H1 (cell line): ENCODE measurements around the gene NFASC. TPM values are rescaled to one million over a fixed set of nuclear protein-coding genes. Genes with fewer than 3 reads are reported as not detected.

Experiments used
- CTCF ChIA-PET: fragments of 300-600 bp; sonication (Branson Sonifier 250); formaldehyde crosslinking; loops from one replicate; lab custom pipeline; 2021; ENCODE audit not compliant: partially characterized antibody; lab: Charles Lee
- POLR2A ChIA-PET: fragments of 300-600 bp; sonication (Branson Sonifier 250); formaldehyde crosslinking; loops from one replicate; lab custom pipeline; 2021; ENCODE audit warnings: inconsistent platforms; ENCODE audit not compliant: partially characterized antibody; lab: Charles Lee
- DNase-seq, 2 experiments: peaks; one replicate each; pipeline versions ENCODE4 v3.0.0 to v3.0.0-alpha.2; 2010 to 2022; ENCODE audit warnings: low spot score in 2 of 2, low read depth in 1 of 2, mixed read lengths in 1 of 2
- FAIRE-seq: peaks from 2 replicates; lab custom pipeline; 2011; peaks lifted over from hg19 to GRCh38; lab: Jason Lieb, UNC
- H2AFZ ChIP-seq: 2 replicates; pipeline ENCODE4 v1.8.1; 2012; ENCODE audit warnings: low read length, inconsistent platforms
- H2AK5ac ChIP-seq: 2 replicates; pipeline ENCODE4 v1.6.1; 2013; ENCODE audit warnings: low read depth, low read length
- H2BK120ac ChIP-seq: replicated peaks from 2 replicates; pipeline ENCODE3; 2013; ENCODE audit warnings: low read depth, low read length, inconsistent platforms
- H2BK12ac ChIP-seq: 2 replicates; pipeline ENCODE4 v1.6.1; 2013; ENCODE audit warnings: low read depth, low read length
- H2BK15ac ChIP-seq: 2 replicates; pipeline ENCODE4 v1.6.1; 2013; ENCODE audit warnings: low read length
- H2BK20ac ChIP-seq: 2 replicates; pipeline ENCODE4 v1.6.1; 2013; ENCODE audit warnings: low read length
- H2BK5ac ChIP-seq: 2 replicates; pipeline ENCODE4 v1.6.1; 2013; ENCODE audit warnings: low read depth, low read length
- H3K14ac ChIP-seq: 2 replicates; pipeline ENCODE4 v1.6.1; 2013; ENCODE audit warnings: inconsistent platforms; ENCODE audit not compliant: insufficient read length
- H3K18ac ChIP-seq: 2 replicates; pipeline ENCODE4 v1.6.1; 2013; ENCODE audit warnings: low read length; ENCODE audit errors: extremely low read depth
- H3K23ac ChIP-seq: 2 replicates; pipeline ENCODE4 v1.6.1; 2013; ENCODE audit warnings: inconsistent platforms; ENCODE audit not compliant: insufficient read length
- H3K23me2 ChIP-seq: 2 replicates; pipeline ENCODE4 v1.6.1; 2013; ENCODE audit warnings: low read depth, low read length
- H3K27ac ChIP-seq: 2 replicates; pipeline ENCODE4 v1.6.1; 2011; ENCODE audit warnings: low read depth, low read length, inconsistent platforms
- H3K27me3 ChIP-seq, 4 experiments: replicated peaks in 1 of 4; 1 replicate in 1 of 4; 2 replicates in 3 of 4; pipeline versions ENCODE4 v1.6.1 to v1.8.1; 2011 to 2013; ENCODE audit warnings: low read length in 3 of 4, mild to moderate bottlenecking in 3 of 4, inconsistent platforms in 2 of 4, mixed read lengths in 2 of 4, moderate library complexity in 1 of 4; ENCODE audit not compliant: control insufficient read depth in 3 of 4, insufficient read depth in 3 of 4; ENCODE audit errors: extremely low read depth in 1 of 4
- H3K36me3 ChIP-seq, 4 experiments: 2 replicates each; pipeline versions ENCODE4 v1.6.1 to v1.8.1; 2011 to 2013; ENCODE audit warnings: mild to moderate bottlenecking in 4 of 4, low read length in 3 of 4, moderate library complexity in 2 of 4, control low read depth in 1 of 4, inconsistent platforms in 1 of 4; ENCODE audit not compliant: insufficient read depth in 4 of 4, control insufficient read depth in 2 of 4
- H3K4ac ChIP-seq: replicated peaks from 2 replicates; pipeline ENCODE3; 2013; ENCODE audit warnings: low read length, low read depth, mixed read lengths, inconsistent platforms; ENCODE audit not compliant: insufficient read length
- H3K4me1 ChIP-seq, 4 experiments: replicated peaks in 1 of 4; 1 replicate in 1 of 4; 2 replicates in 3 of 4; pipeline versions ENCODE4 v1.6.1 to v1.8.1; 2011 to 2013; ENCODE audit warnings: low read length in 3 of 4, inconsistent platforms in 2 of 4, mixed read lengths in 1 of 4; ENCODE audit not compliant: insufficient read depth in 4 of 4, control insufficient read depth in 3 of 4
- H3K4me2 ChIP-seq, 2 experiments: 2 replicates each; pipeline versions ENCODE4 v1.6.1 to v1.8.1; 2011 to 2013; ENCODE audit warnings: low read depth in 2 of 2, low read length in 2 of 2, control low read depth in 1 of 2, inconsistent platforms in 1 of 2, mild to moderate bottlenecking in 1 of 2; ENCODE audit not compliant: insufficient read depth in 1 of 2
- H3K4me3 ChIP-seq, 4 experiments: fragments of 200-600, 300-600 bp in 1 of 4; sonication (generic), shearing (Covaris generic), sonication (Bioruptor Twin) in 1 of 4; 2 replicates each; pipeline versions ENCODE4 v1.5.1 to v1.8.1; 2011 to 2016; ENCODE audit warnings: low read length in 4 of 4, low read depth in 3 of 4, control low read depth in 2 of 4, inconsistent platforms in 2 of 4, mild to moderate bottlenecking in 2 of 4, mixed read lengths in 1 of 4, moderate library complexity in 1 of 4; ENCODE audit not compliant: insufficient read depth in 2 of 4; ENCODE audit errors: extremely low read depth in 1 of 4
- H3K56ac ChIP-seq: replicated peaks from 2 replicates; pipeline ENCODE3; 2013; ENCODE audit warnings: low read depth, mild to moderate bottlenecking, mixed read lengths, low read length, inconsistent platforms; ENCODE audit not compliant: insufficient read length
- H3K79me1 ChIP-seq: 2 replicates; pipeline ENCODE4 v1.6.1; 2013; ENCODE audit warnings: low read depth, low read length, control low read depth
- H3K79me2 ChIP-seq, 2 experiments: 2 replicates each; pipeline versions ENCODE4 v1.6.1 to v1.8.1; 2012 to 2013; ENCODE audit warnings: low read length in 2 of 2, mild to moderate bottlenecking in 2 of 2, inconsistent platforms in 1 of 2; ENCODE audit not compliant: insufficient read depth in 2 of 2, control insufficient read depth in 1 of 2
- H3K9ac ChIP-seq, 4 experiments: replicated peaks in 1 of 4; 1 replicate in 1 of 4; 2 replicates in 3 of 4; pipeline versions ENCODE4 v1.6.1 to v1.8.1; 2011 to 2013; ENCODE audit warnings: low read depth in 3 of 4, low read length in 3 of 4, control low read depth in 2 of 4, mild to moderate bottlenecking in 2 of 4, moderate library complexity in 2 of 4, inconsistent platforms in 1 of 4; ENCODE audit errors: extremely low read depth in 1 of 4
- H3K9me3 ChIP-seq, 2 experiments: 2 replicates each; pipeline versions ENCODE4 v1.6.1 to v1.8.1; 2012 to 2013; ENCODE audit warnings: mild to moderate bottlenecking in 2 of 2, moderate library complexity in 2 of 2, control low read depth in 1 of 2, inconsistent platforms in 1 of 2, low read depth in 1 of 2, low read length in 1 of 2, mixed read lengths in 1 of 2; ENCODE audit not compliant: insufficient read depth in 2 of 2
- H4K20me1 ChIP-seq, 2 experiments: replicated peaks in 1 of 2; 2 replicates each; pipeline versions ENCODE3 to v1.8.1; 2011 to 2013; ENCODE audit warnings: inconsistent platforms in 2 of 2, low read length in 2 of 2, mild to moderate bottlenecking in 1 of 2; ENCODE audit not compliant: insufficient read depth in 2 of 2, control insufficient read depth in 1 of 2
- H4K5ac ChIP-seq: 2 replicates; pipeline ENCODE4 v1.6.1; 2013; ENCODE audit warnings: low read length, low read depth, mixed read lengths, inconsistent platforms; ENCODE audit not compliant: insufficient read length
- H4K8ac ChIP-seq: 2 replicates; pipeline ENCODE4 v1.8.0; 2013; ENCODE audit warnings: mild to moderate bottlenecking, moderate library complexity, low read length, inconsistent platforms; ENCODE audit not compliant: insufficient read depth; ENCODE audit errors: extremely low read depth
- H4K91ac ChIP-seq: replicated peaks from 2 replicates; pipeline ENCODE3; 2013; ENCODE audit warnings: low read length, mixed read lengths, inconsistent platforms; ENCODE audit not compliant: insufficient read length
- ASH2L ChIP-seq: fragments of 200-600, 300-600 bp; sonication (generic); IDR thresholded peaks from one replicate; pipeline ENCODE4 v1.7.1; 2017; ENCODE audit warnings: low read length
- CEBPB ChIP-seq: IDR thresholded peaks from 2 replicates; pipeline ENCODE4 v1.6.1; 2012; ENCODE audit warnings: low read depth, low read length
- GABPA ChIP-seq: IDR thresholded peaks from 2 replicates; pipeline ENCODE4 v1.6.1; 2011; ENCODE audit warnings: mild to moderate bottlenecking, low read length, moderate library complexity, borderline replicate concordance; ENCODE audit not compliant: insufficient read depth
- POLR2A ChIP-seq, 2 experiments: IDR thresholded peaks; 1 replicate in 1 of 2; 2 replicates in 1 of 2; pipeline ENCODE4 v1.6.1; 2011; ENCODE audit warnings: low read depth in 2 of 2, low read length in 2 of 2, mild to moderate bottlenecking in 2 of 2; ENCODE audit errors: control extremely low read depth in 1 of 2
- TBP ChIP-seq: IDR thresholded peaks from 2 replicates; pipeline ENCODE4 v1.6.1; 2011; ENCODE audit warnings: low read depth, low read length, improper control_type of control experiment
- WGBS, 2 experiments: shearing (Covaris generic) in 1 of 2; methylation state at CpG; one replicate each; pipeline versions ENCODE4 v1.1.6 to v1.1.7; 2013 to 2015; ENCODE audit warnings: low lambda C conversion rate in 2 of 2, mixed read lengths in 2 of 2, inconsistent platforms in 1 of 2, low coverage in 1 of 2, missing lambda C conversion rate in 1 of 2; ENCODE audit not compliant: insufficient replicate concordance in 2 of 2, insufficient coverage in 1 of 2, insufficient read length in 1 of 2; ENCODE audit errors: extremely low coverage in 1 of 2, missing lambda C conversion rate in 1 of 2; 5-methylcytosine and 5-hydroxymethylcytosine counted together
- polyA plus RNA-seq, 7 experiments: library from polyadenylated mRNA; depleted of rRNA in 3 of 7; stranded (reverse) in 5 of 7; unstranded in 2 of 7; fragments of >200 nt in 5 of 7; fragments of 200-250 nt in 2 of 7; gene quantifications; 1 replicate in 5 of 7; 2 replicates in 1 of 7; 4 replicates in 1 of 7; pipeline versions ENCODE4 v1.2.1 to v1.2.3, GENCODE V29; 2011 to 2013; ENCODE audit warnings: missing spikeins in 2 of 7, mixed read lengths in 2 of 7
- total RNA-seq: library from RNA; stranded (reverse); fragmentation: NEBNext Ultra II Directional; extraction: Animal tissue kit (Norgen Biotek cat#: 25700); gene quantifications from 2 replicates; pipeline ENCODE4 v1.2.1, GENCODE V29; 2021

Gene NFASC
- total and polyA plus RNA-seq, 2 of the 8 experiments (the other 6 are each of a cell fraction or from before 2014, with no cell fraction given) = 5.0 to 15.2 TPM

- no peak overlapping the region for H3K18ac ChIP-seq
- no peak overlapping the region for H2BK5ac ChIP-seq
- no peak overlapping the region for H3K4me2 ChIP-seq
- no peaks in the 10 kb centered on the region for H3K36me3 ChIP-seq
- no peak overlapping the region for H2BK20ac ChIP-seq
- DNase-seq = no peak
- H4K5ac ChIP-seq = no peak overlapping the region
- no peak for TF ChIP-seq CEBPB
- no peak for TF ChIP-seq ASH2L
- TF ChIP-seq TBP = no peak
- TF ChIP-seq POLR2A (IDR thresholded peaks at IDR 0.05; ENCODE audit: control extremely low read depth in 1 of 2, low read depth in 2 of 2, low read length in 2 of 2) = no peak
- TF ChIP-seq GABPA = no peak
- CTCF ChIA-PET = interaction anchor here (0.8 to 33.8 kb wide), 14 partner anchors 8 to 328 kb away, joined by 3 to 1336 read pairs (median 4); partner anchors contain the start of gene TMEM81
- no peaks in the 10 kb centered on the region for H3K23me2 ChIP-seq
- POLR2A ChIA-PET = interaction anchor here (0.6 kb wide), 1 partner anchor 536 kb away, joined by 3 read pairs; no protein-coding TSS in a partner anchor
- H4K91ac ChIP-seq = no peak overlapping the region
- no peak for FAIRE-seq
- H3K9ac ChIP-seq = no peak overlapping the region
- H3K79me2 ChIP-seq = no peaks in the 10 kb centered on the region
- H2BK15ac ChIP-seq = no peak overlapping the region
- no peak overlapping the region for H3K56ac ChIP-seq
- H3K23ac ChIP-seq = no peak overlapping the region
- no peak overlapping the region for H3K4me3 ChIP-seq
- H3K4me1 ChIP-seq = no peaks in the 10 kb centered on the region
- no peaks in the 10 kb centered on the region for H3K27me3 ChIP-seq
- no peak overlapping the region for H2AK5ac ChIP-seq
- no peak overlapping the region for H3K27ac ChIP-seq
- H3K79me1 ChIP-seq = no peaks in the 10 kb centered on the region
- no peak overlapping the region for H4K8ac ChIP-seq
- H4K20me1 ChIP-seq = no peaks in the 10 kb centered on the region
- no peak overlapping the region for H3K4ac ChIP-seq
- no peak overlapping the region for H2AFZ ChIP-seq
- no peak overlapping the region for H3K14ac ChIP-seq
- no peaks in the 10 kb centered on the region for H3K9me3 ChIP-seq
- no peak overlapping the region for H2BK120ac ChIP-seq
- 81% methylated on average over 12 of the region's 12 CpGs; no CpG with 5 or more reads in 1 of the 2 experiments for WGBS, 2 experiments
- H2BK12ac ChIP-seq = no peak overlapping the region
Measured at GRCh38 chr1:204971517-204972336, 101.1 kb downstream of the NFASC start.
